ENCODE data around the gene E2F6. TPM values are rescaled to one million over a fixed set of nuclear protein-coding genes. Genes with fewer than 3 reads are reported as not detected.

The E2F6 gene
- total and polyA plus RNA-seq, 2 of the 13 experiments (the other 11 are each of a cell fraction or from before 2014, with no cell fraction given), result 27.3 to 36.0 TPM

GRCh38 chr2:11465485-11466306 is at the start of gene E2F6 (continued):
- TF ChIP-seq ARID5B (CRISPR knock-in tag; IDR thresholded peaks at IDR 0.05) (peak; percentile 70), TCF7L2 (IDR thresholded peaks at IDR 0.05; ENCODE audit: low read depth, low read length) (no peak), ZNF234 (CRISPR knock-in tag; conservative IDR thresholded peaks at IDR 0.05) (peak; percentile 99), HOXA5 (CRISPR knock-in tag; IDR thresholded peaks at IDR 0.05) (peak; percentile 99), NFE2L2 (IDR thresholded peaks at IDR 0.05; ENCODE audit: low read length) (peak; percentile 33; the same call in 1 of the 2 replicates), ZNF460 (CRISPR knock-in tag; IDR thresholded peaks at IDR 0.05; ENCODE audit: borderline replicate concordance) (peak; percentile 37; the same call in 1 of the 2 replicates), ATF7 (IDR thresholded peaks at IDR 0.05) (no peak), ATF7 (CRISPR knock-in tag; IDR thresholded peaks at IDR 0.05) (peak; percentile 86), IRX3 (CRISPR knock-in tag; IDR thresholded peaks at IDR 0.05; ENCODE audit: borderline replicate concordance, low read depth) (peak; percentile 100), ELF1 (CRISPR knock-in tag; IDR thresholded peaks at IDR 0.05) (peak; percentile 84), POLR2AphosphoS2 (IDR thresholded peaks at IDR 0.05; ENCODE audit: low read depth, low read length) (no peak), ZNF784 (CRISPR knock-in tag; IDR thresholded peaks at IDR 0.05; ENCODE audit: borderline replicate concordance) (peak; percentile 93), ZNF639 (CRISPR knock-in tag; conservative IDR thresholded peaks at IDR 0.05) (peak; percentile 92; the same call in 1 of the 2 replicates), RBAK (CRISPR knock-in tag; IDR thresholded peaks at IDR 0.05) (peak; percentile 33; the same call in 1 of the 2 replicates), PCBP1 (IDR thresholded peaks at IDR 0.05; ENCODE audit: borderline replicate concordance, low read depth, low read length) (peak; percentile 94; the same call in 1 of the 2 replicates), IRF1 (CRISPR knock-in tag; IDR thresholded peaks at IDR 0.05; ENCODE audit: low read depth) (peak; percentile 75; the same call in 1 of the 2 replicates), BRCA1 (CRISPR knock-in tag; IDR thresholded peaks at IDR 0.05) (peak; percentile 97), CCAR2 (optimal IDR thresholded peaks at IDR 0.05; ENCODE audit: low read depth, low read length) (peak; percentile 99), MXD3 (CRISPR knock-in tag; IDR thresholded peaks at IDR 0.05) (peak; percentile 100), NFE2 (CRISPR knock-in tag; IDR thresholded peaks at IDR 0.05) (peak; percentile 67; the same call in 1 of the 2 replicates), ZNF350 (CRISPR knock-in tag; IDR thresholded peaks at IDR 0.05; ENCODE audit: borderline replicate concordance, low read depth) (peak; percentile 97), PAWR (CRISPR knock-in tag; IDR thresholded peaks at IDR 0.05; ENCODE audit: borderline replicate concordance) (peak; percentile 99)

Measured in HepG2 (cell line).